B cell (primary cell): ENCODE results near the gene KRTAP2-2. TPM values are rescaled to one million over a fixed set of nuclear protein-coding genes. Genes with fewer than 3 reads are reported as not detected.

ENCODE experiments used
- ATAC-seq: fragments of 200-7000 bp; cut with Tn5 transposase; one replicate; pipeline ENCODE4 v1.10.0; 2021; ENCODE audit warnings: low read depth, mild to moderate bottlenecking, moderate number of reproducible peaks, moderate library complexity
- CTCF ChIA-PET: fragments of 350-600 bp; sonication (Branson Sonifier 250); formaldehyde crosslinking; loops from one replicate; lab custom pipeline; 2021; ENCODE audit warnings: antibody characterized with exemption, inconsistent platforms; lab: Charles Lee
- POLR2A ChIA-PET: fragments of 350-600 bp; sonication (Branson Sonifier 250); formaldehyde crosslinking; loops from one replicate; lab custom pipeline; 2021; ENCODE audit warnings: antibody characterized with exemption; lab: Charles Lee
- DNase-seq: peaks from one replicate; pipeline ENCODE4 v3.0.0; 2013
- H2AFZ ChIP-seq: 2 replicates; pipeline ENCODE4 v1.6.1; 2012; ENCODE audit warnings: mild to moderate bottlenecking, low read depth, low read length; ENCODE audit not compliant: insufficient read depth, poor library complexity, severe bottlenecking
- H3K27ac ChIP-seq, 2 donors: 1 replicate in 1 of 2; 2 replicates in 1 of 2; pipeline ENCODE4 v1.5.1; 2012 to 2013; ENCODE audit warnings: low read length in 2 of 2, mild to moderate bottlenecking in 2 of 2, moderate library complexity in 1 of 2
- H3K27me3 ChIP-seq, 4 experiments: fragments of 200-600 bp in 1 of 4; sonication (generic) in 1 of 4; replicated peaks in 1 of 4; 1 replicate in 2 of 4; 2 replicates in 2 of 4; pipeline versions ENCODE4 v1.6.1 to v1.7.0; 2013 to 2016; ENCODE audit warnings: low read length in 3 of 4, mild to moderate bottlenecking in 2 of 4, mixed read lengths in 1 of 4, moderate library complexity in 1 of 4; ENCODE audit not compliant: insufficient read depth in 4 of 4, control insufficient read depth in 3 of 4; ENCODE audit errors: control extremely low read depth in 1 of 4
- H3K36me3 ChIP-seq, 2 experiments: replicated peaks in 1 of 2; 1 replicate in 1 of 2; 2 replicates in 1 of 2; pipeline versions ENCODE4 v1.6.1 to v1.7.1; 2013; ENCODE audit warnings: low read length in 1 of 2; ENCODE audit not compliant: insufficient read depth in 2 of 2, control insufficient read depth in 1 of 2; ENCODE audit errors: control extremely low read depth in 1 of 2, extremely low read depth in 1 of 2
- H3K4me1 ChIP-seq, 2 donors: fragments of 200-600 bp in 1 of 2; sonication (generic) in 1 of 2; 1 replicate in 1 of 2; 2 replicates in 1 of 2; pipeline versions ENCODE4 v1.5.1 to v1.6.1; 2013 to 2017; ENCODE audit warnings: low read length in 2 of 2; ENCODE audit not compliant: control insufficient read depth in 2 of 2, insufficient read depth in 2 of 2
- H3K4me2 ChIP-seq: replicated peaks from 2 replicates; pipeline ENCODE3; 2012; ENCODE audit warnings: mild to moderate bottlenecking, low read depth, low read length; ENCODE audit not compliant: poor library complexity, severe bottlenecking
- H3K4me3 ChIP-seq, 5 experiments: fragments of 200-600 bp in 1 of 5; sonication (generic) in 1 of 5; 1 replicate in 3 of 5; 2 replicates in 2 of 5; pipeline versions ENCODE4 v1.5.1 to v1.7.0; 2011 to 2016; ENCODE audit warnings: low read length in 4 of 5, mild to moderate bottlenecking in 4 of 5, low read depth in 2 of 5, control low read depth in 1 of 5, moderate library complexity in 1 of 5; ENCODE audit not compliant: insufficient read depth in 1 of 5; ENCODE audit errors: control extremely low read depth in 1 of 5, extremely low read depth in 1 of 5
- H3K79me2 ChIP-seq: fragments of 200-600 bp; sonication (generic); one replicate; pipeline ENCODE4 v1.6.0; 2016; ENCODE audit warnings: low read length; ENCODE audit not compliant: control insufficient read depth, insufficient read depth
- H3K9ac ChIP-seq: fragments of 200-600 bp; sonication (generic); 2 replicates; pipeline ENCODE4 v1.6.1; 2017; ENCODE audit warnings: mild to moderate bottlenecking, low read length, moderate library complexity
- H3K9me3 ChIP-seq, 3 donors: one replicate each; pipeline versions ENCODE4 v1.6.1 to v1.7.1; 2013; ENCODE audit warnings: low read length in 2 of 3; ENCODE audit not compliant: control insufficient read depth in 2 of 3, insufficient read depth in 1 of 3; ENCODE audit errors: control extremely low read depth in 1 of 3
- H4K20me1 ChIP-seq: 2 replicates; pipeline ENCODE4 v1.6.0; 2012; ENCODE audit warnings: mild to moderate bottlenecking, low read length; ENCODE audit not compliant: insufficient read depth, control insufficient read depth, poor library complexity, severe bottlenecking
- H3K27ac Mint-ChIP-seq: one replicate; pipeline ENCODE4 v1.8.0; 2021; ENCODE audit warnings: mixed read lengths
- H3K27me3 Mint-ChIP-seq: one replicate; pipeline ENCODE4 v1.8.0; 2021; ENCODE audit warnings: mixed read lengths
- H3K4me1 Mint-ChIP-seq: one replicate; pipeline ENCODE4 v1.8.0; 2021; ENCODE audit warnings: mixed read lengths
- H3K4me3 Mint-ChIP-seq: one replicate; pipeline ENCODE4 v1.8.0; 2021; ENCODE audit warnings: mixed read lengths
- H3K9me3 Mint-ChIP-seq: one replicate; pipeline ENCODE4 v1.8.0; 2022; ENCODE audit warnings: mixed read lengths; ENCODE audit not compliant: insufficient read depth
- CTCF ChIP-seq: fragments of 200-600 bp; IDR thresholded peaks from one replicate; pipeline ENCODE4 v1.8.0; 2022; ENCODE audit warnings: antibody characterized with exemption, mild to moderate bottlenecking
- EZH2 ChIP-seq: IDR thresholded peaks from 2 replicates; pipeline ENCODE4 v1.6.1; 2012; ENCODE audit warnings: borderline replicate concordance, low read depth, mild to moderate bottlenecking, moderate library complexity, low read length; ENCODE audit not compliant: insufficient read depth, poor library complexity, severe bottlenecking
- WGBS: methylation state at CpG from one replicate; pipeline ENCODE4 v1.1.5; 2013; ENCODE audit warnings: missing lambda C conversion rate; ENCODE audit not compliant: insufficient coverage; 5-methylcytosine and 5-hydroxymethylcytosine counted together
- intact Hi-C: fragments of 100-400 bp; cut with micrococcal nuclease; formaldehyde crosslinking; loops from one replicate; pipeline ENCODE4 v1.10.0; 2022
- polyA plus RNA-seq: library from polyadenylated mRNA; depleted of rRNA; stranded (reverse); fragments of >200 nt; gene quantifications from 2 replicates; pipeline ENCODE4 v1.2.3, GENCODE V29; 2012
- total RNA-seq, 2 donors: library from RNA; stranded (reverse); fragments of 120-200 nt in 1 of 2; gene quantifications; 1 replicate in 1 of 2; 2 replicates in 1 of 2; pipeline versions ENCODE4 v1.2.3 to v1.2.4, GENCODE V29; 2013 to 2022

KRTAP2-2 gene
- total and polyA plus RNA-seq, 2 donors (not counting 1 experiment from before 2014, with no cell fraction given): not detected

- Mint-ChIP-seq H3K4me1 (no peaks in the 10 kb centered on the region), H3K27me3 (peaks cover 31% of the 10 kb centered on the region), H3K4me3 (no peak overlapping the region), H3K9me3 (no peaks in the 10 kb centered on the region), H3K27ac (no peak overlapping the region)
- no peak overlapping the region for H2AFZ ChIP-seq
- WGBS: no CpG with 5 or more reads among the region's 1 CpG
- DNase-seq (no peak), ATAC-seq (no peak)
- TF ChIP-seq CTCF (no peak), EZH2 (no peak)
- H3K27ac ChIP-seq: no peak overlapping the region
- H3K36me3 ChIP-seq: no peaks in the 10 kb centered on the region
- H3K9ac ChIP-seq: no peak overlapping the region
- intact Hi-C loops: no loop called here
- ChIA-PET CTCF (no interaction called here), POLR2A (no interaction called here)
- H3K4me3 ChIP-seq: no peak overlapping the region
- no peaks in the 10 kb centered on the region for H3K9me3 ChIP-seq
- no peaks in the 10 kb centered on the region for H3K79me2 ChIP-seq
- H4K20me1 ChIP-seq: no peaks in the 10 kb centered on the region
- H3K4me1 ChIP-seq: no peaks in the 10 kb centered on the region
- H3K4me2 ChIP-seq: no peak overlapping the region
- H3K27me3 ChIP-seq: peaks cover 0 to 6% (median 2%) of the 10 kb centered on the region in 4 experiments
Measured at GRCh38 chr17:41064301-41064700, 9.3 kb upstream of the KRTAP2-2 start.

- H3K27me3 Mint-ChIP-seq: peaks cover 37% of the 10 kb centered on the region
- no peak overlapping the region for H3K4me3 ChIP-seq
- no peaks in the 10 kb centered on the region for H3K79me2 ChIP-seq
- no peak overlapping the region for H2AFZ ChIP-seq
- ChIA-PET POLR2A (no interaction called here), CTCF (no interaction called here)
- intact Hi-C loops: no loop called here
- H3K4me1 ChIP-seq: no peaks in the 10 kb centered on the region
- TF ChIP-seq EZH2 (no peak), CTCF (no peak)
- no peaks in the 10 kb centered on the region for H3K4me1 Mint-ChIP-seq
- no peaks in the 10 kb centered on the region for H4K20me1 ChIP-seq
- H3K27ac Mint-ChIP-seq: no peak overlapping the region
- H3K4me3 Mint-ChIP-seq: no peak overlapping the region
- H3K9me3 ChIP-seq: no peaks in the 10 kb centered on the region
- H3K4me2 ChIP-seq: no peak overlapping the region
- no peak for DNase-seq
- H3K27me3 ChIP-seq: peaks cover 0 to 6% (median 2%) of the 10 kb centered on the region in 4 experiments
- H3K9ac ChIP-seq: no peak overlapping the region
- no peaks in the 10 kb centered on the region for H3K36me3 ChIP-seq
- no CpG with 5 or more reads among the region's 4 CpGs for WGBS
- H3K27ac ChIP-seq: no peak overlapping the region
- no peaks in the 10 kb centered on the region for H3K9me3 Mint-ChIP-seq
- no peak for ATAC-seq
Measured at GRCh38 chr17:41063449-41063848, 8.4 kb upstream of the KRTAP2-2 start.
